ENCODE data around the gene SH3PXD2A.

GRCh38 chr10:103661198-103661950, 194.0 kb downstream of the SH3PXD2A start:
- TF ChIP-seq, protein P1, sequence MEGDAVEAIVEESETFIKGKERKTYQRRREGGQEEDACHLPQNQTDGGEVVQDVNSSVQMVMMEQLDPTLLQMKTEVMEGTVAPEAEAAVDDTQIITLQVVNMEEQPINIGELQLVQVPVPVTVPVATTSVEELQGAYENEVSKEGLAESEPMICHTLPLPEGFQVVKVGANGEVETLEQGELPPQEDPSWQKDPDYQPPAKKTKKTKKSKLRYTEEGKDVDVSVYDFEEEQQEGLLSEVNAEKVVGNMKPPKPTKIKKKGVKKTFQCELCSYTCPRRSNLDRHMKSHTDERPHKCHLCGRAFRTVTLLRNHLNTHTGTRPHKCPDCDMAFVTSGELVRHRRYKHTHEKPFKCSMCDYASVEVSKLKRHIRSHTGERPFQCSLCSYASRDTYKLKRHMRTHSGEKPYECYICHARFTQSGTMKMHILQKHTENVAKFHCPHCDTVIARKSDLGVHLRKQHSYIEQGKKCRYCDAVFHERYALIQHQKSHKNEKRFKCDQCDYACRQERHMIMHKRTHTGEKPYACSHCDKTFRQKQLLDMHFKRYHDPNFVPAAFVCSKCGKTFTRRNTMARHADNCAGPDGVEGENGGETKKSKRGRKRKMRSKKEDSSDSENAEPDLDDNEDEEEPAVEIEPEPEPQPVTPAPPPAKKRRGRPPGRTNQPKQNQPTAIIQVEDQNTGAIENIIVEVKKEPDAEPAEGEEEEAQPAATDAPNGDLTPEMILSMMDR (IDR thresholded peaks at IDR 0.05 in 2 of 3, conservative IDR thresholded peaks at IDR 0.05 in 1 of 3; ENCODE audit: control insufficient read depth in 2 of 3, extremely low read depth in 1 of 3, insufficient read depth in 1 of 3, low read depth in 3 of 3, low read length in 3 of 3) = no peak
- TF ChIP-seq, protein P2, sequence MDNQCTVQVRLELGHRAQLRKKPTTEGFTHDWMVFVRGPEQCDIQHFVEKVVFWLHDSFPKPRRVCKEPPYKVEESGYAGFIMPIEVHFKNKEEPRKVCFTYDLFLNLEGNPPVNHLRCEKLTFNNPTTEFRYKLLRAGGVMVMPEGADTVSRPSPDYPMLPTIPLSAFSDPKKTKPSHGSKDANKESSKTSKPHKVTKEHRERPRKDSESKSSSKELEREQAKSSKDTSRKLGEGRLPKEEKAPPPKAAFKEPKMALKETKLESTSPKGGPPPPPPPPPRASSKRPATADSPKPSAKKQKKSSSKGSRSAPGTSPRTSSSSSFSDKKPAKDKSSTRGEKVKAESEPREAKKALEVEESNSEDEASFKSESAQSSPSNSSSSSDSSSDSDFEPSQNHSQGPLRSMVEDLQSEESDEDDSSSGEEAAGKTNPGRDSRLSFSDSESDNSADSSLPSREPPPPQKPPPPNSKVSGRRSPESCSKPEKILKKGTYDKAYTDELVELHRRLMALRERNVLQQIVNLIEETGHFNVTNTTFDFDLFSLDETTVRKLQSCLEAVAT (IDR thresholded peaks at IDR 0.05) = no peak
- no peak for TF ChIP-seq MYC (IDR thresholded peaks at IDR 0.05; ENCODE audit: insufficient read depth, insufficient read length, insufficient replicate concordance, low read length, severe bottlenecking)
- no peak for TF ChIP-seq EP300 (IDR thresholded peaks at IDR 0.05; ENCODE audit: borderline replicate concordance in 1 of 2, control insufficient read depth in 1 of 2, low read depth in 2 of 2, low read length in 2 of 2)
- no peak for TF ChIP-seq YY1 (IDR thresholded peaks at IDR 0.05; ENCODE audit: low read depth, low read length)
- TF ChIP-seq JUND (IDR thresholded peaks at IDR 0.05; ENCODE audit: low read depth, low read length) = no peak
- TF ChIP-seq POLR2AphosphoS2 (IDR thresholded peaks at IDR 0.05; ENCODE audit: low read depth, low read length) = no peak

Measured in GM12878 (cell line).